ENCODE results near the gene FLOT1. TPM values are rescaled to one million over a fixed set of nuclear protein-coding genes. Genes with fewer than 3 reads are reported as not detected.

The FLOT1 gene
- total and polyA plus RNA-seq, 2 of the 13 experiments (the other 11 are each of a cell fraction or from before 2014, with no cell fraction given) = 82.3 to 130 TPM

DNA sequence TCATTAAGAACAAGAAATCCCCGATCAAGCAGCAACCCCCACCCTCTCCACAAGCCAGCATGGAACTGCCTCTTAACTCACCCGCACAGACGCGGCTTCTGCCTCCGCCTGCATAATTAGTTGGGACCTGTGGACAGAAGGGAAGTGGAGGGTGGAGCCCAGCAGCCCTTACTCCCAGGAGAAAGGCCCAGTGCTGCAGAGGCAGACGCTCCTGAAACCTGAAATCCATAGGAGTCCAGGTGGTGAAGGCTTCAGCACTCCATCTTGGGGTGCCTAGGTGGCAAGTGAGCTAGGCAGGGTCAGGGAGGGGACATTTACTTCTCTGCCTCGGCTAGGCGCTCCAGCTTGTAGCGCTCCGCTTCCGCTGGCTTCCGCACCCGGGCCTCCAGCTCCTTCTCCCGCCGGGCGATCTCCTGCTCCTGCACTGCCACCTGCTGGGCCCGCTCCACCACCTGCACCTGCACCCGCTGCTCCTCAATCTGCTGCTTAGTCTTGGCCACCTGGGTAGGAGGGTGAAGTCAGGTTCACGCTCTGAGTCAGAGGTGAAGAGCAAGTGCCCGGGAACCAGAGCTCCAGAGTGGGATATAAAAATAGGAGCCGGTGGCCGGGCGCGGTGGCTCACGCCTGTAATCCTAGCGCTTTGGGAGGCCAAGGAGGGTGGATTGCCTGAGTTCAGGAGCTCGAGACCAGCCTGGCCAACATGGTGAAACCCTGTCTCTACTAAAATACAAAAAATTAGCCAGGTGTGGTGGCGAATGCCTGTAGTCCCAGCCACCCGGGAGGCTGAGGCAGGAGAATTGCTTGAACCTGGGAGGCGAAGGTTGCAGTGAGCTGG, 11.7 kb downstream of the FLOT1 start (continued):
- no peak for TF ChIP-seq ZKSCAN8 (CRISPR knock-in tag; IDR thresholded peaks at IDR 0.05; ENCODE audit: borderline replicate concordance)
- TF ChIP-seq SETDB1 (CRISPR knock-in tag; IDR thresholded peaks at IDR 0.05; ENCODE audit: borderline replicate concordance) = no peak
- TF ChIP-seq RELA (CRISPR knock-in tag; IDR thresholded peaks at IDR 0.05) = no peak
- no peak for TF ChIP-seq MED8 (CRISPR knock-in tag; IDR thresholded peaks at IDR 0.05; ENCODE audit: insufficient replicate concordance)
- TF ChIP-seq TARDBP (CRISPR knock-in tag; IDR thresholded peaks at IDR 0.05) = peak; percentile 51; the same call in 1 of the 2 replicates
- TF ChIP-seq ZNF101 (CRISPR knock-in tag; IDR thresholded peaks at IDR 0.05; ENCODE audit: borderline replicate concordance, low read depth) = no peak
- TF ChIP-seq ZNF569 (CRISPR knock-in tag; IDR thresholded peaks at IDR 0.05; ENCODE audit: borderline replicate concordance) = no peak
- no peak for TF ChIP-seq ZNF510 (CRISPR knock-in tag; IDR thresholded peaks at IDR 0.05; ENCODE audit: low read depth)
- peak in 1 of 2 experiments; percentile 37; a peak in 1 of 4 replicates for TF ChIP-seq POLR2A (IDR thresholded peaks at IDR 0.05; ENCODE audit: insufficient read depth in 1 of 2, low read depth in 2 of 2, low read length in 2 of 2)
- no peak for TF ChIP-seq NFYC (CRISPR knock-in tag; IDR thresholded peaks at IDR 0.05)
- TF ChIP-seq, protein P1, sequence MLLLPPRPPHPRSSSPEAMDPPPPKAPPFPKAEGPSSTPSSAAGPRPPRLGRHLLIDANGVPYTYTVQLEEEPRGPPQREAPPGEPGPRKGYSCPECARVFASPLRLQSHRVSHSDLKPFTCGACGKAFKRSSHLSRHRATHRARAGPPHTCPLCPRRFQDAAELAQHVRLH (CRISPR knock-in tag; IDR thresholded peaks at IDR 0.05; ENCODE audit: borderline replicate concordance, low read depth) = no peak
- TF ChIP-seq ZNF460 (CRISPR knock-in tag; IDR thresholded peaks at IDR 0.05; ENCODE audit: borderline replicate concordance) = no peak
- TF ChIP-seq MIER3 (CRISPR knock-in tag; IDR thresholded peaks at IDR 0.05; ENCODE audit: borderline replicate concordance) = no peak
- no peak for TF ChIP-seq TBP (CRISPR knock-in tag; IDR thresholded peaks at IDR 0.05)
- TF ChIP-seq BCL6 (CRISPR knock-in tag; IDR thresholded peaks at IDR 0.05) = no peak
- no peak for TF ChIP-seq ZNF720 (CRISPR knock-in tag; IDR thresholded peaks at IDR 0.05)
- TF ChIP-seq ZFP36L1 (CRISPR knock-in tag; IDR thresholded peaks at IDR 0.05) = no peak
- no peak for TF ChIP-seq ARNT (IDR thresholded peaks at IDR 0.05)
- TF ChIP-seq ZFP82 (CRISPR knock-in tag; IDR thresholded peaks at IDR 0.05; ENCODE audit: borderline replicate concordance) = no peak
- TF ChIP-seq ZNF251 (CRISPR knock-in tag; IDR thresholded peaks at IDR 0.05) = no peak
- TF ChIP-seq NONO (IDR thresholded peaks at IDR 0.05) = no peak
- peak; percentile 56; the same call in 1 of the 2 replicates for TF ChIP-seq NONO (CRISPR knock-in tag; conservative IDR thresholded peaks at IDR 0.05)
- no peak for TF ChIP-seq ZNF468 (CRISPR knock-in tag; IDR thresholded peaks at IDR 0.05)
- no peak for TF ChIP-seq ZNF17 (CRISPR knock-in tag; IDR thresholded peaks at IDR 0.05)
- no peak for TF ChIP-seq ZNF780A (CRISPR knock-in tag; IDR thresholded peaks at IDR 0.05)
- TF ChIP-seq CHD2 (IDR thresholded peaks at IDR 0.05; ENCODE audit: low read depth, low read length) = no peak
- TF ChIP-seq ZSCAN21 (CRISPR knock-in tag; IDR thresholded peaks at IDR 0.05; ENCODE audit: borderline replicate concordance) = no peak
- TF ChIP-seq HMG20A (CRISPR knock-in tag; IDR thresholded peaks at IDR 0.05; ENCODE audit: borderline replicate concordance) = no peak
- no peak for TF ChIP-seq ZNF317 (CRISPR knock-in tag; IDR thresholded peaks at IDR 0.05)
- TF ChIP-seq KLF15 (CRISPR knock-in tag; IDR thresholded peaks at IDR 0.05; ENCODE audit: borderline replicate concordance) = no peak
- no peak for TF ChIP-seq ZNF713 (CRISPR knock-in tag; IDR thresholded peaks at IDR 0.05)
- TF ChIP-seq SAP130 (CRISPR knock-in tag; IDR thresholded peaks at IDR 0.05; ENCODE audit: low read depth) = 0 out of 2 replicates have a peak, but pooled peaks have one; percentile 3
- TF ChIP-seq, protein P2, sequence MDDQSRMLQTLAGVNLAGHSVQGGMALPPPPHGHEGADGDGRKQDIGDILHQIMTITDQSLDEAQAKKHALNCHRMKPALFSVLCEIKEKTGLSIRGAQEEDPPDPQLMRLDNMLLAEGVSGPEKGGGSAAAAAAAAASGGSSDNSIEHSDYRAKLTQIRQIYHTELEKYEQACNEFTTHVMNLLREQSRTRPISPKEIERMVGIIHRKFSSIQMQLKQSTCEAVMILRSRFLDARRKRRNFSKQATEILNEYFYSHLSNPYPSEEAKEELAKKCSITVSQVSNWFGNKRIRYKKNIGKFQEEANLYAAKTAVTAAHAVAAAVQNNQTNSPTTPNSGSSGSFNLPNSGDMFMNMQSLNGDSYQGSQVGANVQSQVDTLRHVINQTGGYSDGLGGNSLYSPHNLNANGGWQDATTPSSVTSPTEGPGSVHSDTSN (CRISPR knock-in tag; IDR thresholded peaks at IDR 0.05; ENCODE audit: borderline replicate concordance) = no peak
- TF ChIP-seq MTA1 (CRISPR knock-in tag; IDR thresholded peaks at IDR 0.05; ENCODE audit: borderline replicate concordance) = peak; percentile 50; the same call in 1 of the 2 replicates
